Measurements from ENCODE around the gene KCNN1. TPM values are rescaled to one million over a fixed set of nuclear protein-coding genes. Genes with fewer than 3 reads are reported as not detected.

KCNN1 gene
- total and polyA plus RNA-seq, 2 of the 13 experiments (the other 11 are each of a cell fraction or from before 2014, with no cell fraction given), result 0.04 TPM; not detected in 1

GRCh38 chr19:18007044-18007916, 40.4 kb downstream of the KCNN1 start (continued):
- TF ChIP-seq ETV5 (CRISPR knock-in tag; IDR thresholded peaks at IDR 0.05; ENCODE audit: borderline replicate concordance) (no peak; the same call in 1 of the 2 replicates), SIN3B (IDR thresholded peaks at IDR 0.05; ENCODE audit: low read length) (no peak), ZNF83 (CRISPR knock-in tag; IDR thresholded peaks at IDR 0.05; ENCODE audit: borderline replicate concordance) (no peak; the same call in 1 of the 2 replicates), KMT2A (CRISPR knock-in tag; IDR thresholded peaks at IDR 0.05) (no peak), MED1 (CRISPR knock-in tag; IDR thresholded peaks at IDR 0.05) (peak; percentile 46), CENPX (CRISPR knock-in tag; IDR thresholded peaks at IDR 0.05) (no peak), ZNF574 (CRISPR knock-in tag; IDR thresholded peaks at IDR 0.05) (peak; percentile 41; the same call in 1 of the 2 replicates), ZNF44 (CRISPR knock-in tag; IDR thresholded peaks at IDR 0.05) (0 out of 2 replicates have a peak, but pooled peaks have one; percentile 34), GZF1 (CRISPR knock-in tag; IDR thresholded peaks at IDR 0.05) (no peak), MTF1 (CRISPR knock-in tag; IDR thresholded peaks at IDR 0.05) (no peak), HNRNPUL1 (IDR thresholded peaks at IDR 0.05; ENCODE audit: low read depth, low read length) (no peak), ZNF225 (CRISPR knock-in tag; IDR thresholded peaks at IDR 0.05) (no peak), ZNF816 (CRISPR knock-in tag; IDR thresholded peaks at IDR 0.05; ENCODE audit: borderline replicate concordance) (no peak), THRA (CRISPR knock-in tag; IDR thresholded peaks at IDR 0.05; ENCODE audit: borderline replicate concordance) (peak; percentile 27; the same call in 1 of the 2 replicates), ZNF563 (CRISPR knock-in tag; IDR thresholded peaks at IDR 0.05) (no peak), RFXAP (CRISPR knock-in tag; IDR thresholded peaks at IDR 0.05; ENCODE audit: borderline replicate concordance) (peak; percentile 60; the same call in 1 of the 2 replicates), ZNF318 (CRISPR knock-in tag; IDR thresholded peaks at IDR 0.05) (0 out of 2 replicates have a peak, but pooled peaks have one; percentile 19)
